ENCODE measurements around the gene CEP78.

DNA sequence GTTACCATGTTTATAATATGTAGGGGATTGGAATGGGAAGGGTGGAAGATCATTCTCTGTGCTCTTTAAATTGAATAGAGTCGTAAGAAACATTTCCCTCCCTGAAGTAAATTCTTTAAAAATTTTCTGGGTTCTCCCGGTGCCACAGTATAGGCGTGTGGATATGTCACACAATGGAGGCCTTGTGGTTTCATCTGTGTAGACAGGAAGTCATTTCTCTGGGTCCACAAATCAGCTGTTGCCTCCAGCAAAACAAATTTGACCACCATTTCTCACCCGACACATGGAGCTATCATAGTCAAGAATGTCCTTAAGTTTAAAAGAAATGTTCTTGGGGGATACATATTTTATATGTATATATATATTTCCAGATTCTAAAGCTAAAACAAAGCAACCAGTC, 17.4 kb downstream of the CEP78 start:
- TF ChIP-seq POLR2A (IDR thresholded peaks at IDR 0.05; ENCODE audit: low read depth, low read length): no peak
- TF ChIP-seq POLR2AphosphoS5 (IDR thresholded peaks at IDR 0.05; ENCODE audit: low read depth, low read length): no peak
